ENCODE results near the gene UTP11.

DNA sequence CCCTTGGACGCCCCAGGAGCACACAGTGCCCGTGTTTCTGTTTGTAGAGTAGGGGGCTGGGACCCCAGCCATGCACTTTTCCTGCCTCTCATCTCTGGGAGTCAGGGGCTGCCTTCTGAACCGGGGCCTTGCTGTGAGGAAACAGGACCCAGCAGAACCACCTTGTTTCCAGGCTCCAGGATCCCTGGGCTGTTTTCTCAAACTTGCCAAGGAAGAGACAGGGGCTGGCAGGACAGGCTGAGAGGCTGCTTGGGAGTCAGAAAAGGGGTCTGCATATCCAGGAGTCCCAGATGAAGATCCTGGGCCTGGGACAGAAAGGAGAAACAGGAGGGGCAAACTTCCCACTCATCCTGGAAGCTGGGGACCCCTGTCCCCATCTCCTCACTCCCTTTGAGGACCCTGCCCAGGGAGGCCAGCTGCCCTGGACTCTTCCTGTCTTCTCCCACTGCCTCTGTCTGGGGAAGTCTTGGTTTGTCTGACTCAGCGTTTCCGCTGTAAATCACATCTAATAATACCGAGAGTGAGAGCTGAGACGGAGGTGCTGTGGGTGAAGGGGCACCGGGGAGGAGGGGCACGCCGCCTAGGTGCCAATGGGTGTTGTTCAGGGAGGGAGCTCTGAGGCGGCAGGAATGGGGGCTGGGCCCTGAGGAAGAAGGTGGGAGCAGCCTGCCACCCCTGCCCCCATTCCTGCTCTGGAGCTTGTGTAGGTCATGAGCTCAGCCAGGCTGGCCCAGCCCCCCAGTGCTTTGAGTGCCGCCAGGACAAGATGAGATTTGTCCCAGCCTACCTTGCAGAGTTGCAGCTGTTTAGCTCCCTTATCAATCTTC is 17.4 kb downstream of the UTP11 start:
- TF ChIP-seq TAF1 (IDR thresholded peaks at IDR 0.05; ENCODE audit: low read depth) (no peak), EZH2 (IDR thresholded peaks at IDR 0.05; ENCODE audit: borderline replicate concordance, insufficient read depth, low read length, poor library complexity, severe bottlenecking) (no peak), MXI1 (conservative IDR thresholded peaks at IDR 0.05; ENCODE audit: poor library complexity, severe bottlenecking) (no peak), POLR2AphosphoS5 (IDR thresholded peaks at IDR 0.05) (no peak), EP300 (conservative IDR thresholded peaks at IDR 0.05; ENCODE audit: poor library complexity, severe bottlenecking) (no peak), SMC3 (conservative IDR thresholded peaks at IDR 0.05; ENCODE audit: poor library complexity) (no peak)
- TF ChIP-seq, protein P1, sequence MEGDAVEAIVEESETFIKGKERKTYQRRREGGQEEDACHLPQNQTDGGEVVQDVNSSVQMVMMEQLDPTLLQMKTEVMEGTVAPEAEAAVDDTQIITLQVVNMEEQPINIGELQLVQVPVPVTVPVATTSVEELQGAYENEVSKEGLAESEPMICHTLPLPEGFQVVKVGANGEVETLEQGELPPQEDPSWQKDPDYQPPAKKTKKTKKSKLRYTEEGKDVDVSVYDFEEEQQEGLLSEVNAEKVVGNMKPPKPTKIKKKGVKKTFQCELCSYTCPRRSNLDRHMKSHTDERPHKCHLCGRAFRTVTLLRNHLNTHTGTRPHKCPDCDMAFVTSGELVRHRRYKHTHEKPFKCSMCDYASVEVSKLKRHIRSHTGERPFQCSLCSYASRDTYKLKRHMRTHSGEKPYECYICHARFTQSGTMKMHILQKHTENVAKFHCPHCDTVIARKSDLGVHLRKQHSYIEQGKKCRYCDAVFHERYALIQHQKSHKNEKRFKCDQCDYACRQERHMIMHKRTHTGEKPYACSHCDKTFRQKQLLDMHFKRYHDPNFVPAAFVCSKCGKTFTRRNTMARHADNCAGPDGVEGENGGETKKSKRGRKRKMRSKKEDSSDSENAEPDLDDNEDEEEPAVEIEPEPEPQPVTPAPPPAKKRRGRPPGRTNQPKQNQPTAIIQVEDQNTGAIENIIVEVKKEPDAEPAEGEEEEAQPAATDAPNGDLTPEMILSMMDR (IDR thresholded peaks at IDR 0.05; ENCODE audit: poor library complexity, severe bottlenecking), result no peak
- TF ChIP-seq, protein P2, sequence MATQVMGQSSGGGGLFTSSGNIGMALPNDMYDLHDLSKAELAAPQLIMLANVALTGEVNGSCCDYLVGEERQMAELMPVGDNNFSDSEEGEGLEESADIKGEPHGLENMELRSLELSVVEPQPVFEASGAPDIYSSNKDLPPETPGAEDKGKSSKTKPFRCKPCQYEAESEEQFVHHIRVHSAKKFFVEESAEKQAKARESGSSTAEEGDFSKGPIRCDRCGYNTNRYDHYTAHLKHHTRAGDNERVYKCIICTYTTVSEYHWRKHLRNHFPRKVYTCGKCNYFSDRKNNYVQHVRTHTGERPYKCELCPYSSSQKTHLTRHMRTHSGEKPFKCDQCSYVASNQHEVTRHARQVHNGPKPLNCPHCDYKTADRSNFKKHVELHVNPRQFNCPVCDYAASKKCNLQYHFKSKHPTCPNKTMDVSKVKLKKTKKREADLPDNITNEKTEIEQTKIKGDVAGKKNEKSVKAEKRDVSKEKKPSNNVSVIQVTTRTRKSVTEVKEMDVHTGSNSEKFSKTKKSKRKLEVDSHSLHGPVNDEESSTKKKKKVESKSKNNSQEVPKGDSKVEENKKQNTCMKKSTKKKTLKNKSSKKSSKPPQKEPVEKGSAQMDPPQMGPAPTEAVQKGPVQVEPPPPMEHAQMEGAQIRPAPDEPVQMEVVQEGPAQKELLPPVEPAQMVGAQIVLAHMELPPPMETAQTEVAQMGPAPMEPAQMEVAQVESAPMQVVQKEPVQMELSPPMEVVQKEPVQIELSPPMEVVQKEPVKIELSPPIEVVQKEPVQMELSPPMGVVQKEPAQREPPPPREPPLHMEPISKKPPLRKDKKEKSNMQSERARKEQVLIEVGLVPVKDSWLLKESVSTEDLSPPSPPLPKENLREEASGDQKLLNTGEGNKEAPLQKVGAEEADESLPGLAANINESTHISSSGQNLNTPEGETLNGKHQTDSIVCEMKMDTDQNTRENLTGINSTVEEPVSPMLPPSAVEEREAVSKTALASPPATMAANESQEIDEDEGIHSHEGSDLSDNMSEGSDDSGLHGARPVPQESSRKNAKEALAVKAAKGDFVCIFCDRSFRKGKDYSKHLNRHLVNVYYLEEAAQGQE (IDR thresholded peaks at IDR 0.05; ENCODE audit: borderline replicate concordance), result no peak
